Pulmonary artery endothelial cell (primary cell): ENCODE data around the gene KANK3. TPM values are rescaled to one million over a fixed set of nuclear protein-coding genes. Genes with fewer than 3 reads are reported as not detected.

Experiments used
- DNase-seq: peaks from one replicate; pipeline ENCODE4 v3.0.0-alpha.2; 2011; ENCODE audit warnings: low read depth, low spot score
- total RNA-seq: library from RNA; depleted of rRNA; stranded (reverse); fragments of >200 nt; gene quantifications from 2 replicates; pipeline ENCODE4 v1.2.3, GENCODE V29; 2014

Gene KANK3
- total RNA-seq, 1 donor from 2014 or later: 18.4 TPM

DNA sequence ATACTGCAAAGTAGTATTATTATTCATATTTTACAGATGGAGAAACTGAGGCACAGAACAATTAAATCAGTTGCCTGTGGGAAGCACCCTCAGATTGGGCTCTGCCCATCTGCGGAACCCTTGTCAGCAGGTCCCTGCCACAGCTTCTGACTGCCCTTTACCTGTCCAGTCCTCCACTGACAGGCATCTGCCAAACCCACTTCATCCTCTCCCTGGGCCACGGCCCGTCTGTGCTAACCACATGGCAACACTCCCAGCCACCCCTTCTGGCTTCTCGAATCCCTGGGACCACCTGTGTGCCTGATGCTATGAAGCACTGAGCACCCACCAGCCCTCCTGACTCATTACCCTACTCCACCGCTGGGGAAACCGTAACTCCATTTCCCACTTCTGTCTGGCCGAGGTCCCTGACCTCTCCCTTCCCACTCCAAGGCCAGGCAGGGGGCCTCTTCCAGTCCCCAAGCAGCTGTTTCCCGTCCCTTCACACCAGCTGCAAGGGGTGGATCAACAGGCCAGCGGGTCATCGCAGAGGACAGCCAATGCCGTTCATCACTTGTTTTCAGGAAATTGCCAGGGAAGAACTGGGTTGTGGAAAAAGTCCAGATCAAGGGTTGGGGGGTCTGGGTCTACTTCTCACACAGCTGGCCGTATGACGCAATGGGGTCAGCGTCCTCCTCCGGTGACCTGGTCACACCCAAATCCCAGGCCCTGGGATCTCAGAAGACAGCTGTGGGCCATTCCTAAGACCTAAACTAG is 2.5 kb downstream of the KANK3 start:
- peak; percentile 76 for DNase-seq

DNA sequence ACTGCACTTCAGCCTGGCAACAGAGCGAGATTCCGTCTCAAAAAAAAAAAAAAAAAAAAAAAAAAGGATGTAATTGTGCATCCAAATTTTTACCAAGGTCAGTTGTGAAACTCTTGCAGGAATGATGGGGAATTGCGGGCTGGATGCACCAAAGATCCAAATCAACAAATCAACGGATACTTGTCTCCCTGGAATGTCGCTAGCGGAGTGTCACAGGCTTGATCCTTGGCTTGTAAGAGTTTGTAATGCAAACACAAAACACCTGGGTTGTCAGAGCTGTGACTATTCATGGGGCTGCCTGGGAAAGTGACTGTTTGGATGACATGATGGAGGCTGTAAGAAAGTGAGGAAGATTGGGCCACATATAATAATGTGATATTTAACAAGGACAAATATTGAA is 4.2 kb downstream of the KANK3 start:
- DNase-seq: no peak

DNA sequence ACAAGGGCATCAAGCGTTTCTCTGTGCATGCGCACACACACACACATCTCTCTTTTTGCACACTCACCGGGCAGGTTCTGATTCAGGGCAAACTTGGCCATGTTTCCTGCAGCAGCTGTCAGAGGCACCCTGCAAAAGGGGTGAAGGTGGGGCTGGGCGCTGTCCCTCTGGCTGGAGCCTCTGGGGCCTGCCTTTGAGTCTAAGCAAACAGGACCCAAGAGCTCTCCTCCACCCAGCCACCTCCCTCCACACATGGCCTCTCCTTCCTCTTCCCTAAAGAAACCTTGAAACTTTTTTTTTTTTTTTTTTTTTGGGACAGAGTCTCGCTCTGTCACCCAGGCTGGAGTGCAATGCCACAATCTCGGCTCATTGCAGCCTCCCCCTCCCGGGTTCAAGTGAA is 5.3 kb downstream of the KANK3 start:
- DNase-seq: no peak

DNA sequence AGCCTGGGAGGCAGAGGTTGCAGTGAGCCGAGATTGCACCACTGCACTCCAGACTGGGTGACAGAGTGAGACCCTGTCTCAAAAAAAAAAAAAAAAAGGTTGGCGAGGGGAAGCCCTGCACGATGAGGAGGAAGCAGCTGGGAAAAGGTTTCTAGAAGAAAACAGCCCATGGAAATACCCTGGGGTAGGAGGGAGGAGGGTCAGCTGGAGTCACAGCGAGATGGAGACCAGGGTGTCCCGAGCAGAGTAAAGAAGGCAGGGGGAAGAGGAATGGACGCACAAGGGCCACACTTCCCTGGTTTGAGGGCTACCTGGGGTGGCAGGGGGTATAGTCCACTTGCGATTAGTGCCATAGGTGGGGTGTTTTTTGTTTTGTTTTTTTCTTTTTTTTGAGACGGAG is 6.4 kb downstream of the KANK3 start:
- no peak for DNase-seq

DNA sequence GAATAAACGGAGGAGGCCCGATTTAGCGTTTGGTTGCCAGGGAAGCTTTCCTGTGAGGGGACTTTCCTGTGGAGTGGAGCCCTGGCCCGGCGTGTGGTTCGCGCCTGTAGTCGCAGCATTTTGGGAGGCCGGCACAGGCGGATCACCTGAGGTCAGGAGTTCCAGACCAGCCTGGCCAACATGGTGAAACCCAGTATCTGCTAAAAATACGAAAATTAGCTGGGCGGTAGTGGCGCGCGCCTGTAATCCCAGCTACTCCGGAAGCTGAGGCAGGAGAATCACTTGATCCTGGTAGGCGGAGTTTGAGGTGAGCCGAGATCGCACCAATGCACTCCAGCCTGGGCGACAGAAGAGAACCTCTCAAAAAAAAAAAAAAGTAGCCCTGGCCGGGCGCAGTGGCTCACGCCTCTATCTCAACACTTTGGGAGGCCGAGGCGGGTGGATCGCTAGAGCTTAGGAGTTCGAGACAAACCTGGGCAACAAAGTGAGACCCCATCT is 6.9 kb downstream of the KANK3 start:
- DNase-seq: no peak

DNA sequence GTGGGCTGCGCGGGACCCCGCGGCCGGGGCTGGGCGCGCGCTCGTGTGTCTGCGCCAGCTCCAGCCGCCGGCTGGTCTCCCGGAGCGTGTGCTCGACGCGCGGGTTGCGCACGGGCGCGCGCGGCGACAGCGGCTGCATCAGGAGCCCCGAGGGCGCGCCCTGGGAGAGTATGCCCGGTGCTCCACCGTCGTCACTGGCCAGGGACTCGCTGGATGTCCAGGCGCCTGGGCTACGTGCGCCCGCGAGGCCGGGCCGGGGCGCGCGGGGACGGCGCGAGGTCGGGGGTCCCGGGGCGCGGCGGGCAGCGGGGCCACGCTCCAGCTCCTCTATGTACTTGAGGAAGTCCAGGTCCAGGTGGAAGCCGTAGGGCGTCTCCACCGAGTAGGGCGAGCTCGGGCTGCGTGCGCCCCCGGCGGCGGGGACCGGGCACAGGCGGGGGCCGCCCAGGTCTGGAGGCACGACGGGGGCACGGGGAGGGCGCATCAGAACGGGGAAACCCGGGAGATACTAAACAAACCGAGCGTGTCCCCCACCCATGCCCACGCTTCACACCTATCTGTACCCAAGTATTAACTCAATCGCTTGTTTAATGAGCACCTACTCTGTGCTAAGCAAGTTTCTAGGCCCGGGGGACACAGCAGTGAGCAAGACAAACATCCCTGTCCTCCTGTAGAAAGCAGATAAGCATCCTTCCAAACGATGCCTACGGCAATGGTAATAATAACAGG is 7.6 kb downstream of the KANK3 start:
- DNase-seq: no peak

DNA sequence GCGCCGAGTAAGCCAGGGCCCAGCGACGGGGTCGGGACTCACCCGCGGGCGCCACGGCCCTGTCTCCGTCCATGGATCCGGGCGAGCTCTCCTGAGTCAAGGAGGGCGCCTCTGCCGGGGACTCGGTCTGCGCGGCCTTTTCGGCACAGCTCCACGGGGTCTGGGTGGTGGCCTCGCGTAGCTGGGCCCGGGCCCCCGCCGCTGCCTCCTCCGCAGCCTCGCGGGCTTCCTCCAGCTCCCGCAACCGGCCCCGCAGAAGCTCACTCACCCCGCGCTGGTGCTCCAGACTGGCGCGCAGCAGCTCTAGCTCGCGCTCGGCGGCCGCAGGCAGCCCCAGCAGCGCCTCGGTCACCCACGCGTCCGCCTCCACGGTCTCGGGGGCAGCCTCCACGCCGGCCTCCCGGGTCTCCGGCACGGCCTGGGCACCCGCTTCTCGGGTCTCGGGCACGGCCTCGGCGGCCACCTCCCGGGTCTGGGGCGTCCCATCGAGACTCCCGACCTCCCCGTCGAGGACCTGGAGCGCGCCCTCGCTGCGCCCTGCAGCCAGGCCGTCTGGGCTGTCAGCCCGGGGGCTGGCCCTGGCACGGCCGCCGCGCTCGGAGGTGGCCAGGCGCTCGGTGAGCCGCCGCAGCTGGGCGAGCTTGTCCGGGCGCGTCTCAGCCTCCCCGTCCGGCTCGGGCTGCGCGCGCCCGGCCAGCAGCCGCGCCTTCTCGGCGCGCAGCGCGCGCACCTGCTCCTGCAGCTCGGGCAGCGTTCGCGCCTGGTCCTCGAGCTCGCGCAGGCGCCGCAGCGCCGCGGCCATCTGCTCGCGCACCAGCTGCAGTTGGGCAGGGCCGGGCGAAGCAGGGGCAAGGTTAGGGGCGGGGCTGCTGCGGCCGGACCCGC is 8.4 kb downstream of the KANK3 start:
- peak; percentile 65 for DNase-seq

DNA sequence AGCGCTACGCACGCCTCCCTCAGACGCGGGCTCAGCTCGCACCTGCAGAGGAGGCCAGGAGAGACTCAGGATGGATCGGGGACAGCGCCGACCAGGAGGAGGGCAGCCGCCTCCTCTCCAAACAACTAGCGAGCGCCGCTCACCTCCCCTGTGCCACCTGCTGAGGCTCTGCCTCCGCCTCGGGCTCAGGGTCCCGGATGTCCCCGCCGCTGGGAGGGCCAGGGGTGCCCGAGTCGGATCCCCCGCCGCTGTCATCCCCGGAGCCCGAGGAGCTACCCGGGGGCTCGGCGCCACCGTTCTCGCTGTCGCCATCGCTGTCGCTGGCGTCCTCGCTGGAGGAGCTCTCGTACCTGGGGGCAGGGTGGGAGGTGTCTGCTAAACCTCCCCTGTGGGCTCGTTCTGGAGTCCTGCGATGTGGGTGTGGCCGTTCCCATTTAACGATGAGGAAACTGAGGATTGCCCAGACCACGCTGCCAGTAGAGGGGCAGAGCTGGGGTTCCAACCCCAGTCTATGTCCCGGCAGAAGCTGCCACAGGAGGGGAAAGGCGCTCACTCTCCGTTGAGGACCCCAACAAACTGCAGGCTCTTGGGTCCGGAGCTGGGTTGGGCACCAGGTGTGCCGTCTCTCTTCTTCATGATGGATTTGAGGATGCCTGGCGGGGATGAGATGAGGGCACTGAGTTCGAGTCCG is 9.2 kb downstream of the KANK3 start:
- DNase-seq: no peak

DNA sequence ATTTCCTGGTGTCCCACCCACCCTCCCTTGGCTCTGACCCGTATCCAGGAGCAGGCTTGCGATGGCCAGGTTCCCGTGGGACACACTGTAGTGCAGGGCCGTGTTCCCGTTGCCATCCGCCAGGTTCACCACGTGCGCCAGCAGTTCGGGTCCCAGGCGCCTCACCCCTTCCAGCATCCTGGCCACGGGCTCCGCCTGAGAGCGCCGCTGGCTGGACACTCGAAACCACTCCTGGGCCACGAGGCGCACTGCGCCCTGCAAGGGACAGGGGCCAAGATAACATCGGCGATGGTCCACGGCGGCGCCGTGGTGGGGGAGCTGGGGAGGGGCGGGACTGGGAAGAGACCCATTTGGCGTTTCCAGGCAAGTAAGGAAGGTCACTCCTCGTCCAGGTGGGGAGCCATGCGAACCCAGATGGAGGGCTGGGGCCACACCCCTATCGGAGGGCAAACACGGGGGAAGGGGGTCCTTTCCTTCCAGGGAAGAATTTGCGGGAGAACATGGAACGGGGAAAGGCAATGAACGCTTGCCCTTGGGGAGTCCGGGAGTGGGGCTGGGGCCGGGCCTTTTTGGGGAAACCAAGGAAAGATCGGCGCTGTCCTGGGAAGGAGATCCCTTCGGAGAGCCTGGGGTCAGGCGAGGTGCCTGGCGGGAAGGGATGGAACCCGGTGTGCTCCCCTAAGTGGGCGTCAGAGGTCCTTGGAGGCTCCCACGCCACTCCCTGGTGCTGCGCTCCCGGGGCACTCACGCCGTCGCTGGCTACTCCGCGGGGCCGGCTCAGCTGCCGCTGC is 9.9 kb downstream of the KANK3 start:
- DNase-seq: no peak

DNA sequence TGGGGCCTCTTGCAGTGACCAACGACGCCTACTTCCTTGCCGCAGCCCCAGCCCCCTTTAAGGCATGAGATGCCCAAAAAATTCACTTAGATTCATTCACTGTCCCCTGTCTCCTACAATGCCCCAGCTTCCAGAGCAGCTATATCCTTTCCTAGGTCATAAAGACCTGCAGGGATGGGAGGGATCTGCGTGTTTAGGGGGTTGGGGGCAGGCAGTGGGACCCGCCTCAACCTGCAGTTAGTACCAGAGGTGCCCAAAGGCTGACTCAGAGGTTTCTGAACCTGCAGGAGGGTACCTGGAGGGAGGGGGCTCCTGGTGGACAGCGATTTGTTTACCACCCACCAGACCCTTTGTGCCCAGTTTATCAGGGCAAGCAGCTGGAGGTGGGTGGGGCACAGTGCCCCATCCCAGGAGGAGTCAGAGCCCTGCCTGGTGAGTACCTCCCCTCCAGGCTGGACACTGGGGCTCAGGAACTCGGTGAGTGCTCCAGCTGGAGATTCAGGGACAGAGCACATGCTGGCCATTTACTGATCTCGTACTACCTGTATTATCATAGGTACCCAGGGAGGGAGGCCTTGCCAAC is 11.7 kb downstream of the KANK3 start:
- DNase-seq: no peak

DNA sequence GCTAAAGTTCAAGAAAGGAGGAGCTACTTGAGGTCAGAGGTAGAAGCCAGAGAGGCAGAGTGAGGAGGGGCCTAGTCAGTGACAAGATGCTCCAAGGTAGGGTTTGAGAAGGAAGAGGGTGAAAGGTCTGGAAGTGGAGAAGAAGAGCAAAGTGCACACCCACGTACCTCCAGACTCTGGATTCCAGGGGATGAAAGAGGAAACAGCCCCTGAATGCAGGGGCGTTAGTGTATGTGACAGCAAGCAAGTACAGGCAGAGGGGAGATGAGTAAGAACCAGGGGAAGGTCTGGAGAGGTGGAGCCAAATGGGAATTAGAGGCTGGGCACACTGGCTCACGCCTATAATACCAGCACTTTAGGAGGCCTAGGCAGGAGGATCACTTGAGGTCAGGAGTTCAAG is 13.1 kb downstream of the KANK3 start:
- DNase-seq: no peak

DNA sequence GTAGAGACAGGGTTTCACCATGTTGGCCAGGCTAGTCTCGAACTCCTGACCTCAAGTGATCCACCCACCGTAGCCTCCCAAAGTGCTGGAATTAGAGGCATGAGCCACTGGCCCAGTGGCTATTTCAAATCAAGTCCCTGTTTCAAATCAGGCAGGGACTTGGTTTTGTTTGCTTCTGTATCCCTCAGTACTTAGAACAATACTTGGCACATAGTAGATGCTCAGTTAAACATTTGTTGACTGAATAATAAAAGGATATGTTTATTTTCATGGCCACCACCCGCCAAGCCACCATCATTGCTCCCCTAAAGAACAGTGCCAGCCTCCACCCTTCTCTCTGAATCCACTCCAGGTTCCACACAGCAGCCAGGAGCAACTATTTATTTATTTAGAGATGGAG is 17.6 kb downstream of the KANK3 start:
- no peak for DNase-seq

DNA sequence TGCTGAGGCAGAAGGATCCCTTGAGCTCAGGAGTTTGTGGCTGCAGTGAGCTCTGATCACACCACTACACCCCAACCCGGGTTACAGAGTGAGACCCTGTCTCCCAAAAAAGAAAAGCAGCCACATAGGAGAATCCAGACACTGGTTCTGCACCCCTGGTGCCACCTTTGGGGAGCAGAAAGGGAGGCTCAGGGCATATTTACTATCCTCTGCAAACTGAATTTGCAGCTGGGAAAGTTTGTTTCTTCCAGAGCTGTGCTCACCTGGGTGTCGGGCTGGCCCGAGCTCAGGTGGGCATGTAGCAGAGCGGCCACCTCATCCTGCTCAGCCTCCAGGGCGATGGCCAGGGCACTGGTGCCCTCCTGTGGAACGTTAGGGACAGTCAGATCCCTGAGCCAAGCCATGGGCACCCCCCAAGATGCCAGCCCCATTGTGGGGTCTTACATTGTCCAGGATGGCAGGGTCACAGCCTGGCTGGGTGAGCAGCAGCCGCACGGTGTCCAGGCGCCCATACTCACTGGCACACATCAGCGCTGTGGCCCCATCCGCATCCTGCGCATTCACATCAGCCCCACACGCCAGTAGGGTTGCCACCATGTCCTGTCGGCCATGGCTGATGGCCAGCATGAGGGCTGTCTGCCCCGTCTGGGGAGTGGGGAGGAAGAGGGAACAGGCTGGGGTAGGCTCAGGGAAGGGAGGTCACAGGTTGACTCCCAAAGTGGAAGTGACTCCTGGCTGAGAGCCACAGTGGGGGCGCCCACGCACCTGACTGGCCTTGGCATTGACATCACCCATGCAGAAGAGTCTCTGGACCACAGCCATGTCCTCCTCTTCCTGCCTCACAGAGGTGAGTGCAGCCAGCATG is 18.6 kb downstream of the KANK3 start:
- no peak for DNase-seq

DNA sequence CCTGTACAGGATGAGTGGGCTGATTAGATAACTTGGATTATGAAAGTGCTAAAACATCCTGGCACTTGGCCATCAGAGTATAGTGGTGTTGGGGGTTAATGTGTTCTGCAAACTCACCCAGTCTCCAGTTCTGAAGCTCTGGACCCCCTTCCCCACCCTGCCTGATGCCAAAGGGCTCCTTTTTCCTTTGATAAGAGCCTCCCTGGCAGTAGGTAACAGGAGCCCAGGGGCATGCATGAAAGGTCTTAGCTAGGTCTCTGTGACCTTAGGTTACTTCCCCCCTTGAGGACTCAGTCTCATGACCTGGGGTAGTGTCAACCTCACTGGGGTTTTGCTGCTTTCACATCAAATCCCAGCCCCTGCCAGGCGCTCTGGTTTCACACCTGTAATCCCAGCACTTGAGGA is 19.3 kb downstream of the KANK3 start:
- no peak for DNase-seq

DNA sequence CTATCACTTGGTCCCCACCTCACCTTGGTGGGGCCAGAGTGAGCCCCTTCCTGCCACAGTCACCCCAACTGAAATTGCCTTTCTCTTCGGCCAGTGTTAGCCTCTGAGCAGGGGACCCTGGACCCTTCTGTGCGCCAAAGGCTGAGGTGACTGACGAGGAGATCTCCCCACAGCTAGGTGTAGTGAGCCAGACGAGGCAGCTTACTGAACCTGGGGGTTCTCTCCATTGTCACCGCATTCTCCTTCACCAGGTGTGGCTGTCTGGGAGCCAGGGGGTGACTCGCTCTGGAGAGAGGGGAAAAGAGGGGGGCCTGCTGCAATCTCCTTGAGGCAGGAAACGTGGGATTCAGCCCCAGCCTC is 20.4 kb downstream of the KANK3 start:
- no peak for DNase-seq

DNA sequence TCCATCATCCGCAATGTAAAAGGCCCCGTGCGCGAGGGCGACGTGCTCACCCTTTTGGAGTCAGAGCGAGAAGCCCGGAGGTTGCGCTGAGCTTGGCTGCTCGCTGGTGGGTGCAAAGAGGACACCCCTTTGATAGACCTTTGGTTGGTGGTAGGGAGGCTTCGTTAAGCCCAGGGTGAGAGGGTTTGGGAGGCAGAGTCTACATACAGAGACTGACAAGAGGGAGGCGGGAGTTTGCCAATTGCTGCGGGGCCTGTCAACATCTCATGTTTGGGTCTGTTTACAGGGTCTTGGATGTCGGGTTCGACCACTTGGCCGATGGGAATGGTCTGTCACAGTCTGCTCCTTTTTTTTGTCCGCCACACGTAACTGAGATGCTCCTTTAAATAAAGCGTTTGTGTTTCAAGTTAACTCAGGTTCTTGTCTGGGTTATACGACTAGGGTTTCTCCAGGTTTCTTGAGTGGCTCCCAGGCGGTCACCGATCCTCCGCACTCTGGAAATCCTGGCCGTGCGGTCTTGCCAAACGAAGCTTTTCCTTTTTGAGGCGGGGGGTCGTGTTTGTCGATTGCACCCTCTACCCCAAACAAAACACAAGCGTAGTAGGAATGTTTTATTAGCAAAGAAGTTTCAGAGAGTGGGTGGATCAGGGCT is 20.9 kb downstream of the KANK3 start:
- DNase-seq: no peak

DNA sequence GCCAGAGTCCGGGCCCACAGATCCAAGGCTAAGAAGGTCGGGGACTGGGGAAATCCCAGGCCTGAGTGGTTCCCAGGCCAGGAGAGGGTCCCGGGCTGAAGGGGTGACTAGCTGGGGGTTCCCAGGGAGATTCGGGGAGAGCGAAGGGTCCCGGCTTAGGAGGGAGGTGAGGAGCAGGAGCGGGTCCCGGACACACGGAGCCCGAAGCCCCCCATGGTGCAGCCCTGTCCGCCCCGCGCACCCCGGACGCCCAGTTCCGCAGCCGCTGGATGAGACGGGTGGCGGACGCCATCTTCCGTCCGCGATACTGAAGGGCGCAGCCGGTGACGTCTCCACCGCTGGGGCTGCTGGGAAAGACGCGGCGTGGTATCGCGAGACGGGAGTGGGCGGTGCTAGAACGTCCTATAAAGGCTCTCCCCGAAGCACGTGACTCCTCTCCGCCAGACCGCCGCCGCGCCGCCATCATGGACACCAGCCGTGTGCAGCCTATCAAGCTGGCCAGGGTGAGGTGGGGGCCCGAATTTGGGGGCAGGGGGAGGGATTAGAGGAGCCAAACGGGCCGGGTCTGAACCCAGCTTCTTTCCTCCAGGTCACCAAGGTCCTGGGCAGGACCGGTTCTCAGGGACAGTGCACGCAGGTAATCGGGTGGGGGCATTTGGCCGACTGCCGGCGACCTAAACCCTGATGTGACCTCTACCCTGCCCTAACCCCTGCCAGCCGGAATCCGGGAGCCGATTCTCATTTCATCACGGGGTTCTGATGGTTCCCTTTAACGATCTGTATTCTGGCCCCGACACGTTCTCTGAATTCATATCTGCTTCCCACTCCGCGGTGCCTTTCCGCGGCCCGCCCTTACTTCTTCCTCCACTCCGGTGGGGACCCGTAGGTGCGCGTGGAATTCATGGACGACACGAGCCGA is 21.7 kb downstream of the KANK3 start, which contains the start of the genes NDUFA7 and RPS28:
NDUFA7 (minus strand) TSS at position 309 of the 919 bp plus-strand sequence; CDS start at position 292, 17 bp downstream.
RPS28 (plus strand) TSS at position 430 of the 919 bp plus-strand sequence; CDS start at position 465, 35 bp downstream.
- DNase-seq: peak; percentile 77
